Stimulated activated naive CD8-positive, alpha-beta T cell treated with anti-CD3 and anti-CD28 coated beads, Interleukin-15, Interleukin-2, amounts not matched to agents 100 U/mL and 50 U/mL, for 24 hours (primary cell): Measurements from ENCODE around the gene NTRK3.

Experiments used
- ATAC-seq: fragments of 150-1000 bp; cut with Tn5 transposase; one replicate; pipeline ENCODE4 v1.10.0; 2021
- DNase-seq: peaks from one replicate; pipeline ENCODE4 v3.0.0; 2021

Gene NTRK3

GRCh38 chr15:88028024-88028423 lies 228.5 kb downstream of the NTRK3 start:
- ATAC-seq (no peak), DNase-seq (no peak)

GRCh38 chr15:88023914-88024313 lies 232.6 kb downstream of the NTRK3 start:
- ATAC-seq, result no peak
- no peak for DNase-seq

- DNase-seq, result no peak
- ATAC-seq, result no peak
These were observed 233.8 kb downstream of the NTRK3 start for GRCh38 chr15:88022716-88023115.

DNA sequence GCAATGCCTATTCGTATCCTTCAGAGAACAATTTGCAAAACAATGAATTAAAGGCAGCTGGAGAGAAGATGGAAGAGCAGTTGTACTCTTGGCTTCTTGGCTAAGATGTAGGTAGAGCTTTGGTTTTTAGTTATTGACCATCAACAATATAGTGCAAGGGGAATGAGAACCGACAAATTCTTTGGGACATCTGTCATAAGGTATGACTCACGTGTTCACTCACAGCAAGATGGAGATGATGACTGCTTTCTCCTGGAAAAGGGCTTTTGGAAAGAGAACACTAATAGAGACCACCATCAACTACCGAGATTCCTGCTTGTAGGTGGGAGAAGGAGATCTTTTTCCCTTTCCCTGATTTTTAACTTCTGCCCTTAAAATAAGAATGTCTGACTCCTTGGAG lies 234.9 kb downstream of the NTRK3 start:
- ATAC-seq (no peak), DNase-seq (no peak)

- DNase-seq, result no peak
- ATAC-seq, result no peak
These were observed 235.7 kb downstream of the NTRK3 start for GRCh38 chr15:88020806-88021205.

DNA sequence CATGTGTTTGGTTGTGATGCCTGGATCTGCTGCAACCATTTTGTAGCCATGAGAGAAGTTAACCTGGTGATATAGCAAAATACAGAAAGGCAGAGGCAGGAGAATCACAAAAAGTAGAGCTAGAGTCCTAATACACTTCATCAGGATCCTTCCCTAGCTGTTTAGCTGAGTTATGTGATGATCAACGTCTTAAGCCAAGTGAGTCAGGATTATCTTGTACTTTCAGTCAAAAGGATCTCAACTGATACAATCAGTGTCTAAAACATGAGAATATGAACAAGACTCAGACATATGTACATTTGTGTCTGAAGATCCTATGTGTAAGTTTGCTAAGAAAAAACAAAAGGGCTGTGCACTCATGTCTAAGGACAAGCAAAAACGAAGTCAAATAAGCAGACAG lies 236.9 kb downstream of the NTRK3 start:
- DNase-seq (no peak), ATAC-seq (no peak)

GRCh38 chr15:88018869-88019641 lies 237.5 kb downstream of the NTRK3 start:
- DNase-seq, result no peak

DNA sequence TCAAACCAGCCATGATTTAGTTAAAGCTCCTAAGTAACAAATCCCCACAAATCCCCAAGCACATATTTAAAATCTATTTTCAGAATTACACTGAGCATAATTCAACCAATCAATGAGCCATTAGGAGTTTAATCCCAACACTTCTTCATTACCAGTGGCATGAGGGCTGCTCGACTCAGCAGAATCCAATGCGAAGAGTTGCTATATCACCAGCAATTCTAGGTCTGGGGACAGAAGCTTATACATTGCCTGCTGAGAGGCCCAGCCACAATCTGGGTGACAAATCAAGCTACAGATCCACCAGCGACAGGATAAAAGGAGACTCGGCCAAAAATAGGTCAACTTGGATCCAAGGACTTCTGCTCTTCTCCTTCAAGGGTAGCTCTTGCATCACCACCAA lies 238.8 kb downstream of the NTRK3 start:
- DNase-seq, result no peak
- no peak for ATAC-seq

More at GRCh38 chr15:88018869-88019641, 237.5 kb downstream of the NTRK3 start:
- ATAC-seq, result no peak

GRCh38 chr15:88016406-88016805 lies 240.1 kb downstream of the NTRK3 start:
- DNase-seq (no peak), ATAC-seq (no peak)

GRCh38 chr15:88015228-88015860 lies 241.2 kb downstream of the NTRK3 start:
- no peak for ATAC-seq
- DNase-seq, result no peak

- no peak for ATAC-seq
These were observed 241.9 kb downstream of the NTRK3 start for GRCh38 chr15:88014454-88015160.

DNA sequence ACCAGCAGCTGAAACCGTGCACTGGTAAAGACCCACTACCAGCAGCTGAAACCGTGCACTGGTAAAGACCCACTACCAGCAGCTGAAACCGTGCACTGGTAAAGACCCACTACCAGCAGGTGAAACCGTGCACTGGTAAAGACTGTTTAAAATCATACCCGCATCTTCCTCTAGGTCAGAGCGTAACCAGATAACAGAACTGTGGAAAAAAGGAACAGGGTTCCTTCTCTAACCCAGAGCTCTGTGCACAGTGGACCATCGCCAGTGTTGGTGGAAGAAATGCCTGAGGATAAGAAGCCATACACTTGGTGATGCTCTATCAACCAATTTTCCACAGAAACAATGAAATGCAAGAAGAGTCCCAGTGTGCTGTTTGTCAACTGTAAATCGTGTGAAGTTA lies 243.4 kb downstream of the NTRK3 start:
- no peak for ATAC-seq
- no peak for DNase-seq

More at GRCh38 chr15:88014454-88015160, 241.9 kb downstream of the NTRK3 start:
- no peak for DNase-seq

DNA sequence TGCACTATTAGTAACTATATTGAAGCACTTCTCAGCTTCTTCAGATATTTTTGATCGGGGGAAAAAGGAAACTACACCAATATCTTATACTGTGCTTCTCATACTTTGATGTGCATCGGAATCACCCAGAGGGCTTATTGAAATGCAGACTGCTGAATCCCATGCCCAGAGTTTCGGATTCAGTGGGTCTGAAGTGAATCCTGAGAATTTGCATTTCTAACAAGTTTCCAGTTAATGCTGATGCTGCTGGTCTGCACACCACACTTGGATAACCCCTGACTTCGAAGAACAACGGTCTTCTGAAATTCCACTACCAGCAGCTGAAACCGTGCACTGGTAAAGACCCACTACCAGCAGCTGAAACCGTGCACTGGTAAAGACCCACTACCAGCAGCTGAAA lies 243.9 kb downstream of the NTRK3 start:
- DNase-seq (no peak), ATAC-seq (no peak)

GRCh38 chr15:88012233-88012632 lies 244.3 kb downstream of the NTRK3 start:
- ATAC-seq (no peak), DNase-seq (no peak)

DNA sequence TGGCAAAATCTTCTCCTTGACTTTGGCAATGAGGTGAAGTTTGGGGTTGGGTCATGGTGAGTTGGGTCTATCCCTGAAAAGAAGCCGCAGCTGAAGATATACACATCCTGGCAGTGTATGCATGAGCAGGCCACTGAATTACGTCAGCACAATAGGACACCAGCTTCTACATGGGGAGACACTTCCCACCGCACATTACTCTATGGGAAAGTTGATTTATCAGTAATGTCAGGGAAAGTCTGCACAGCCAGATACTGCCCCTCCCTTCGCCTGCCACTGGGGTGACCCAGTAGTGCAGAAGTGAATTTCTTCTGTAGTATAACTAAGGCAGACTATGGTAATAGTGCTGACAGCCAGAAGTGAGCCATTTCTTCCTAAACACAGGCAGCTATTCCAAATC lies 245.0 kb downstream of the NTRK3 start:
- DNase-seq, result no peak
- ATAC-seq, result no peak

- ATAC-seq (no peak), DNase-seq (no peak)
These were observed 250.4 kb downstream of the NTRK3 start for GRCh38 chr15:88006146-88006545.

GRCh38 chr15:88004399-88004798 lies 252.1 kb downstream of the NTRK3 start:
- ATAC-seq (no peak), DNase-seq (no peak)

DNA sequence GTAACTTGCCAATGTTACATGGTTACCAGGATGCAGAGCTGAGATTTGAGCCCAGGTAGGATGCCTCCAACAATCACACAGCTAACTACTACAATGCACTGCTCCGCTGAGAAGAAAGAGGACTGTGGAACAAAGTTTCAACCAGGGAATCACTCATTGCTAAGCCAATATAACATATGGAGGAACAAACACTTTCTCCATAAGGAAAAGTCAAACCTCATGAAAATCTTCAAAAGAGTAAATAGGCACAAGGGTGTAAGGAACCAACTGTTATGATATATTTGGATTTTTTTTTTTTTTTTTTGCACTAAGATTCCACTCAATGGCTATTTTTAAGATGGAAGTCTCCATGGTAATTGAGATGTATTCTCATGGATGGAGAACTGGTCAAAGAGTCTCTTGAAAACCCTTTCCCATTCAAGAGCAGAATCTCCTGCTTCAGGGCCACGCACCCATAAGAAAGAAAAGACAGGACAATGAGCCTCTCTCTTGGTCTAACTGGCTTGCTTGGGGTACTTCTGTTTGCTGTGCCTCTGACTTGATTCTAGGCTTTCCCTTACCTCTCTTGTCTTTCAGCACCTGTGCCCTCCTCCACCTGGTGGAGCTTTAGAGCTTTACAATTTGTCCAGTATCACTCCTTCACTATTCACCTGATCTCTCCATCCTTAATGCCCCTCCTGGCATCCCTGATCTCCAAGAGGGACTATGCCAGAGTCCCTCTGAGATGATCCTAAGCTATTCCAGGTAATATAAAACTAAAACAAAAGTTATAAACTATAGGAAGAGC lies 252.8 kb downstream of the NTRK3 start:
- ATAC-seq (no peak), DNase-seq (no peak)

DNA sequence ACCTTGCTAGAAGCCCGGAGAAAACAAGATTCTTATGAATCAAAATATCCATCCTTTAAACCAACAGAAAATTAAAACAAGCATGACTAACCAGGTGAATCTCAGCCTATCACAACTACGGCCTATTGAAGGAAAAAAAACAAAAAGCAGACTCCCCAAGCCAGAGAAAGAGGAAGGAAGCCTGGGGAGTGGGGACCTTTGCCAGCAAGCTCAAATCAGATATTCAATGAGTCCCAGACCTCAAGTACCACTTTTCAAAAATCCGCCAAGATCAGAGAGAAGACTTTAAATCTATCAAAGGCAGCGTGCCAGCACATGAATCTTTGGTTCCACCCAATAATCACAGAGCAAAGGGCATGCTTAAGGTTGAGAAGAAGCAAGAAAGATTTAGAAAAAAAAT lies 253.8 kb downstream of the NTRK3 start:
- DNase-seq (no peak), ATAC-seq (no peak)

DNA sequence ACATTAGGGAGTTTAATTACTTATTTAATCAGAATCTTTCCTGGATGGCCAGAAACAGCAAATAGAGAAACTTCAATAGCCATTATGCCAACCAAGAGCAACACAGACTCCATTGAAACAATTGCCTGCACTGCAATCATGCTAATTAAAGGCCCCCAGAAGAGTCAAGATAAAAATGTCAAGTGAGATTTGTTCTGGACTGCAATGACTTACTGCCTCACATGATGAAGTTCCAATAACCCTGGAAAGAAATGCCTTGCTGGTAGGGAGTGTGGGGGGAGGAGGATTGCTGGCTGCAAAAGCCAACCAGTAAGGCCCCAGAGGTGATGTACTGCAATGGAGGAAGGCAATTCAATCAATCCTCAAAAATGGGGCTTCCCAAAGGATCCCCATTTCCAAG lies 257.9 kb downstream of the NTRK3 start:
- ATAC-seq (no peak), DNase-seq (no peak)

DNA sequence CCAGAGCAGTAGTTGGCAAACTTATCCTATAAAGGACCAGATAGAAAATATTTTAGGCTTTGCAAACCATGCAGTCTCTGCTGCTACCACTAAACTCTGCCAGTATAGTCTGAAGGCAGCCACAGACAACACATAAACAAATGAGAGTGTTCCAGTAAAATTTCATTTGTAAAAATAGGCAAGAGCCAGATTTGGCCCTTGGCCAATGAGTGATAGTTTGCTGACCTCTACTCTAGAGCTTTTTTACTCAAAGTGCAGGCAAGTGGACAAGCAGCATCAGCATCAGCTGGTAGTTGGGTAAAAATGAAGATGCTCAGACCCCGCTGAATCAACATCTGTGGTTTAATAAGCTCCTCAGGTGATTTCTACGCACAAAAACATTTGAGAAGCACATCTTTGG lies 269.8 kb downstream of the NTRK3 start:
- no peak for DNase-seq
- ATAC-seq, result no peak

DNA sequence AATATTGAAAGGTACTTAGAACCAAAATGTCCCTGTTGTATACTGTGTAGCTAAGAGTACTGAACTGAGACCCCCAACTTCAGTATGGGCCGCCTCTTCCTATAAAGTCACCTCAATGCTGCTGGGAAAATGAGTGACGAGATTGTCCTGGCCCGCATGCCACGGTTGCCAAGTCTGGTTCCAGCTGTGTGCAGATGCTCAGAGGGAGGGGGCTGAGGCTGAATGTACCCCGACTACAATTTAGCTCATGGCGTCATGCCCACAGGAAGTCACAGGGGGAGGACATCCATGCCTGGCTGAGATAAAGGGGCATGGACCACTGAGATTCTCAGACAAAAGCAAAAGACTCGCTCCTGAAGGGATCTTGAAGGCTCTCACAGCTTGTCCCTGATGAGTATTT lies 271.1 kb downstream of the NTRK3 start:
- DNase-seq, result no peak
- ATAC-seq, result no peak

DNA sequence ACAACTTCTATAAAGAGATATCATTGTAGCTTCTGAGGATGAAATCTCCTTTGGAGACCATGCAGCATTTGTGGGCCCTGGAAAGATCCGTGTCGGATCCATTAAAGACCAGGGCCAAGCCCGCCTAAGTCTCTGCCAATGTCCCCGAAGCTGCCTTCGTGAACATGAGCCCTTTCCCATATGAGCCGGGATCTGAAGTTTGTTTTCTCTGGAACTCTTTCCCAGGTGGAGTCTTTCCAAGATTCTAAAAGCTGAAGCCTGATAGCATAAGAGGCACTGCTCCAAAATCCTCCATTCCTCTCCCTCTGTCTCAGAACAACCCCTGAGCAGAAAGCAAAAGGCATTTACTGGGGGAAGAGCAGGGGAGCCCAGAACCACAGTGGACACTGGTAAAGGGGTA lies 274.6 kb downstream of the NTRK3 start:
- no peak for DNase-seq
- no peak for ATAC-seq
